Body of pancreas (tissue), 4 donors: Measurements from ENCODE around the gene NAPG.
"Not testable (repeated sequence)": the region's sequence is repeated elsewhere in the genome, so short reads cannot be mapped to it uniquely, and the experiment has no call there.

ENCODE experiments used
- POLR2A ChIP-seq, 3 donors: fragments of 450-650 bp; IDR thresholded peaks; one replicate each; pipeline ENCODE4 v1.6.1; 2016; ENCODE audit warnings: antibody characterized with exemption in 3 of 3, mild to moderate bottlenecking in 2 of 3
- TF ChIP-seq, protein P1 (sequence below), 7 experiments: fragments of 450-650 bp in 4 of 7; fragments of 200-600 bp in 3 of 7; sonication (generic) in 3 of 7; IDR thresholded peaks; one replicate each; pipeline ENCODE4 v1.5.1; 2016 to 2019; ENCODE audit warnings: antibody characterized with exemption in 7 of 7

DNA sequence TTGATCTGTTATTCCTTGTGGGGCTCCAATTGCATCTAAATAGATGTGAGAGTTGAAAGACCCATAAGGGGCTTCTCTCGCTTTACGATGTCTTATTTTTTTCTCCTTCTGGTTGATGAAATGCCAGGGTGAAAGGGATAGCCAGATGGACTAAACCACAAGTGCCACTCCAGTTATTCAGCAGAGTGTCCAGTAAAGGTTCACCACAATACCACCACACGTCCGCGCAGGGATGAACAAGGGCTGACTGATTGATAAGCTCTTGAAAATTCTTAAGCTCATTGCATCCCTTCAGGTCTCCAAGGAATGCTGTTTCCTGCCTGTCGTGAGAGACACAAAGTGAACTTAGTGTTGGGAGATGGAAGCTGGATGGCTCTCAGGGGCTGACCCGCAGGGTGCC, 74.9 kb downstream of the NAPG start:
- TF ChIP-seq, protein P1, sequence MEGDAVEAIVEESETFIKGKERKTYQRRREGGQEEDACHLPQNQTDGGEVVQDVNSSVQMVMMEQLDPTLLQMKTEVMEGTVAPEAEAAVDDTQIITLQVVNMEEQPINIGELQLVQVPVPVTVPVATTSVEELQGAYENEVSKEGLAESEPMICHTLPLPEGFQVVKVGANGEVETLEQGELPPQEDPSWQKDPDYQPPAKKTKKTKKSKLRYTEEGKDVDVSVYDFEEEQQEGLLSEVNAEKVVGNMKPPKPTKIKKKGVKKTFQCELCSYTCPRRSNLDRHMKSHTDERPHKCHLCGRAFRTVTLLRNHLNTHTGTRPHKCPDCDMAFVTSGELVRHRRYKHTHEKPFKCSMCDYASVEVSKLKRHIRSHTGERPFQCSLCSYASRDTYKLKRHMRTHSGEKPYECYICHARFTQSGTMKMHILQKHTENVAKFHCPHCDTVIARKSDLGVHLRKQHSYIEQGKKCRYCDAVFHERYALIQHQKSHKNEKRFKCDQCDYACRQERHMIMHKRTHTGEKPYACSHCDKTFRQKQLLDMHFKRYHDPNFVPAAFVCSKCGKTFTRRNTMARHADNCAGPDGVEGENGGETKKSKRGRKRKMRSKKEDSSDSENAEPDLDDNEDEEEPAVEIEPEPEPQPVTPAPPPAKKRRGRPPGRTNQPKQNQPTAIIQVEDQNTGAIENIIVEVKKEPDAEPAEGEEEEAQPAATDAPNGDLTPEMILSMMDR (IDR thresholded peaks at IDR 0.05) = not testable (repeated sequence)
- not testable (repeated sequence) for TF ChIP-seq POLR2A (IDR thresholded peaks at IDR 0.05)
